ENCODE results near the gene DCDC1. TPM values are rescaled to one million over a fixed set of nuclear protein-coding genes. Genes with fewer than 3 reads are reported as not detected.

DCDC1 gene
- total RNA-seq, 4 donors from 2014 or later: not detected

GRCh38 chr11:30814737-30815136 lies 554.8 kb downstream of the DCDC1 start:
- no peaks in the 10 kb centered on the region for H3K9me3 ChIP-seq
- H3K27me3 ChIP-seq: no peaks in the 10 kb centered on the region
- no peaks in the 10 kb centered on the region for H3K4me1 ChIP-seq
- no peak overlapping the region for H3K27ac ChIP-seq
- H3K36me3 ChIP-seq: no peaks in the 10 kb centered on the region
- no peak for DNase-seq
- TF ChIP-seq CTCF (IDR thresholded peaks at IDR 0.05) (no peak), POLR2A (IDR thresholded peaks at IDR 0.05) (no peak)
- intact Hi-C loops (cut with DNase I): no loop called here
- 79 to 82% methylated on average over 1 of the region's 1 CpG for WGBS, 2 donors
- H3K4me3 ChIP-seq: no peak overlapping the region

Other genes with a start within 250 kb of the DCDC1 start
- 10 to 100 TPM in 2 of 4 donors, 1 to 10 TPM in 2; 4.3 to 15.6 (median 8.6) TPM for gene DNAJC24, start 121 bp upstream of the DCDC1 start, total RNA-seq
- 10 to 100 TPM in 3 of 4 donors, 1 to 10 TPM in 1; 6.5 to 30.5 (median 12.5) TPM for gene IMMP1L, start 139.9 kb upstream of the DCDC1 start, total RNA-seq
- gene ELP4, start 140.0 kb upstream of the DCDC1 start, total RNA-seq: 10 to 100 TPM; 15.7 to 24.6 (median 23.9) TPM